PC-3 (cell line): ENCODE results near the gene ZNF394. TPM values are rescaled to one million over a fixed set of nuclear protein-coding genes. Genes with fewer than 3 reads are reported as not detected.

Experiments
- ATAC-seq: fragments of 200-7000 bp; cut with Tn5 transposase; 2 replicates; pipeline ENCODE4 v1.9.1; 2020; ENCODE audit warnings: mild to moderate bottlenecking, moderate library complexity
- BruUV-seq: library from RNA; stranded (reverse); fragments of 400-500 nt; replicated peaks from 2 replicates; lab custom pipeline; 2021; lab: Mats Ljungman, UMichigan
- CTCF ChIA-PET: fragments of 300-600 bp; sonication (Branson Sonifier 250); formaldehyde crosslinking; loops from one replicate; lab custom pipeline; 2022; ENCODE audit warnings: antibody characterized with exemption; lab: Charles Lee
- POLR2A ChIA-PET: fragments of 300-600 bp; sonication (Branson Sonifier 250); formaldehyde crosslinking; loops from one replicate; lab custom pipeline; 2022; ENCODE audit warnings: antibody characterized with exemption; ENCODE audit not compliant: unreplicated experiment; lab: Charles Lee
- DNase-seq: peaks from one replicate; pipeline ENCODE4 v3.0.0-alpha.2; 2015
- H2AFZ ChIP-seq: fragments of 300-600 bp; sonication (generic); 2 replicates; pipeline ENCODE4 v1.6.0; 2016; ENCODE audit warnings: antibody characterized with exemption, low read length
- H3F3A ChIP-seq: fragments of 300-600 bp; sonication (generic); one replicate; pipeline ENCODE4 v1.6.0; 2017; ENCODE audit warnings: antibody characterized with exemption, low read length, control low read depth, mild to moderate bottlenecking; ENCODE audit not compliant: unreplicated experiment
- H3K27ac ChIP-seq: fragments of 300-600 bp; sonication (generic); 2 replicates; pipeline ENCODE4 v1.5.1; 2016; ENCODE audit warnings: mild to moderate bottlenecking, low read length
- H3K27me3 ChIP-seq: fragments of 300-600 bp; sonication (generic); 2 replicates; pipeline ENCODE4 v1.6.1; 2016; ENCODE audit warnings: low read length, mixed read lengths
- H3K36me3 ChIP-seq: fragments of 300-600 bp; sonication (generic); 2 replicates; pipeline ENCODE4 v1.6.1; 2016; ENCODE audit warnings: low read depth, mixed run types, low read length, mixed read lengths
- H3K4me1 ChIP-seq: fragments of 300-600 bp; sonication (generic); 2 replicates; pipeline ENCODE4 v1.5.1; 2016; ENCODE audit warnings: low read length; ENCODE audit not compliant: insufficient read depth
- H3K4me2 ChIP-seq: fragments of 300-600 bp; sonication (generic); 2 replicates; pipeline ENCODE4 v1.6.0; 2016; ENCODE audit warnings: low read length
- H3K4me3 ChIP-seq: fragments of 300-600 bp; sonication (generic); 2 replicates; pipeline ENCODE4 v1.5.1; 2016; ENCODE audit warnings: mild to moderate bottlenecking, low read length, mixed read lengths
- H3K79me2 ChIP-seq: fragments of 300-600 bp; sonication (generic); 2 replicates; pipeline ENCODE4 v1.6.1; 2017; ENCODE audit warnings: low read length, mixed read lengths
- H3K9ac ChIP-seq: fragments of 300-600 bp; sonication (generic); 2 replicates; pipeline ENCODE4 v1.6.0; 2016; ENCODE audit warnings: mild to moderate bottlenecking, low read length
- H3K9me2 ChIP-seq: fragments of 300-600 bp; sonication (generic); replicated peaks from 2 replicates; pipeline ENCODE4 v1.6.1; 2016; ENCODE audit warnings: mixed run types, low read length, mixed read lengths
- H3K9me3 ChIP-seq: fragments of 300-600 bp; sonication (generic); 2 replicates; pipeline ENCODE4 v1.6.1; 2016; ENCODE audit warnings: low read length, mixed read lengths
- H4K20me1 ChIP-seq: fragments of 300-600 bp; sonication (generic); 2 replicates; pipeline ENCODE4 v1.6.1; 2016; ENCODE audit warnings: low read length, mixed read lengths
- EZH2 ChIP-seq: fragments of 300-600 bp; sonication (generic); IDR thresholded peaks from one replicate; pipeline ENCODE4 v1.6.1; 2017; ENCODE audit warnings: antibody characterized with exemption, mild to moderate bottlenecking, low read length; ENCODE audit not compliant: unreplicated experiment
- EZH2phosphoT487 ChIP-seq: fragments of 300-600 bp; sonication (generic); IDR thresholded peaks from 2 replicates; pipeline ENCODE4 v1.6.1; 2018; ENCODE audit warnings: mild to moderate bottlenecking, antibody characterized with exemption, low read length, borderline replicate concordance
- intact Hi-C: fragments of 100-400 bp; cut with micrococcal nuclease; formaldehyde crosslinking; loops from 2 replicates; pipeline ENCODE4 v1.9.0; 2023
- total RNA-seq: library from RNA; depleted of rRNA; stranded (reverse); fragments of >200 nt; gene quantifications from 2 replicates; pipeline ENCODE4 v1.2.3, GENCODE V29; 2014
- TF ChIP-seq, protein P1 (sequence below): fragments of 300-600 bp; sonication (generic); conservative IDR thresholded peaks from 2 replicates; pipeline ENCODE4 v1.5.1; 2017; ENCODE audit warnings: antibody characterized with exemption, low read depth, mild to moderate bottlenecking, low read length

Gene ZNF394
- total RNA-seq, 1 experiment from 2014 or later = 17.7 TPM

DNA sequence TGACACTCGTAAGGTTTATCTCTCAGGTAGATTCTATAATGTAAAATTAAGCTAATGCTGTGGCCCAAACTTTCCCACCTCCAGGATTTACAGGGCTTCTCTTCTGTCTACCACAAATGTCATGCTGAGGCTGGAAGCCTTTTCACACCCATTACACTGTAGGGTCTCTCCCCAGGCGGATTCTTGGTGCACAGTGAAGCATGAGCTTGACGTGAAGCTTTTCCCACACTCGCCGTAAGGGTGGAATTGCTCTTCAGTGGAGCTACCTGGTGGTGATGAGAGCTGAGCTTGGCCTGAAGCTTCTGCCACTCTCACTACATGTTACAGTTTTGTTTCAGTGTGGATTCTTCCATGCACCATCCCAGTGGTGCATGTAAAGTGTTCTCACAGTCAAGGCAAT is 40.5 kb upstream of the ZNF394 start:
- no peaks in the 10 kb centered on the region for H4K20me1 ChIP-seq
- no peak overlapping the region for H3K4me3 ChIP-seq
- BruUV-seq = no TSS peak
- no peak for ATAC-seq
- no peaks in the 10 kb centered on the region for H3K27me3 ChIP-seq
- ChIA-PET POLR2A (no interaction called here), CTCF (no interaction called here)
- H3K27ac ChIP-seq = no peak overlapping the region
- intact Hi-C loops = no loop called here
- no peaks in the 10 kb centered on the region for H3K9me2 ChIP-seq
- no peaks in the 10 kb centered on the region for H3K4me1 ChIP-seq
- TF ChIP-seq EZH2 = no peak
- no peak for TF ChIP-seq EZH2phosphoT487
- TF ChIP-seq, protein P1, sequence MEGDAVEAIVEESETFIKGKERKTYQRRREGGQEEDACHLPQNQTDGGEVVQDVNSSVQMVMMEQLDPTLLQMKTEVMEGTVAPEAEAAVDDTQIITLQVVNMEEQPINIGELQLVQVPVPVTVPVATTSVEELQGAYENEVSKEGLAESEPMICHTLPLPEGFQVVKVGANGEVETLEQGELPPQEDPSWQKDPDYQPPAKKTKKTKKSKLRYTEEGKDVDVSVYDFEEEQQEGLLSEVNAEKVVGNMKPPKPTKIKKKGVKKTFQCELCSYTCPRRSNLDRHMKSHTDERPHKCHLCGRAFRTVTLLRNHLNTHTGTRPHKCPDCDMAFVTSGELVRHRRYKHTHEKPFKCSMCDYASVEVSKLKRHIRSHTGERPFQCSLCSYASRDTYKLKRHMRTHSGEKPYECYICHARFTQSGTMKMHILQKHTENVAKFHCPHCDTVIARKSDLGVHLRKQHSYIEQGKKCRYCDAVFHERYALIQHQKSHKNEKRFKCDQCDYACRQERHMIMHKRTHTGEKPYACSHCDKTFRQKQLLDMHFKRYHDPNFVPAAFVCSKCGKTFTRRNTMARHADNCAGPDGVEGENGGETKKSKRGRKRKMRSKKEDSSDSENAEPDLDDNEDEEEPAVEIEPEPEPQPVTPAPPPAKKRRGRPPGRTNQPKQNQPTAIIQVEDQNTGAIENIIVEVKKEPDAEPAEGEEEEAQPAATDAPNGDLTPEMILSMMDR = no peak
- H3K36me3 ChIP-seq = no peaks in the 10 kb centered on the region; the same call in 1 of the 2 replicates
- H3K4me2 ChIP-seq = no peak overlapping the region
- H3K79me2 ChIP-seq = no peaks in the 10 kb centered on the region
- H3K9me3 ChIP-seq = no peaks in the 10 kb centered on the region
- H2AFZ ChIP-seq = no peak overlapping the region
- no peak for DNase-seq
- no peak overlapping the region for H3K9ac ChIP-seq
- H3F3A ChIP-seq = no peaks in the 10 kb centered on the region

DNA sequence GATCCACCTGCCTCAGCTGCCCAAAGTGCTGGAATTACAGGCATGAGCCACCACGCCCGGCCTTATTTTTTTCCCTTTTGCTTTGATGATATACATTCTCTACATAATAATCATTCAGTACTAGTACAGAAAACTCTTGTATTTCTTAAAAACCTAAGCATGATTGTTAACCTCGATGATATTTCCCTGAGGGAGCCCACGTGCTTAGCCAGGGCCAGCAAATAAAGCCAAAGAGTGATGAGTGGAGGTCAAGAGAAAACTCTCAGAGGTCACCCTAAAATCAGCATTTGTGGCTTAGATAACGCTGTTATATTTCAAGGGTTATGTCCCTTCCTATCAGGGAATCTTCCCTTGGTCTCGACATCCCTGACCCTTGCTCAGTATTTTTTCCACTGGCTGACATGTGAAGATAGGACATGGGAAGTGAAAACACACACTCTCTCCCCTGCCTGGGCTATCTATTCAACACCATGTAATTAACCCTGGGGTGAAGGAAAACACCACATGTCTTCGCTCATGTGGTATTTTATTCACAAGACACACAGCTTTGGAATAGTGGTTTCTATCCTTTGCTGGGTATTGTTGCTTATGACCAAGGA is 39.2 kb upstream of the ZNF394 start:
- no peak overlapping the region for H3K4me3 ChIP-seq
- H2AFZ ChIP-seq = no peak overlapping the region
- no peaks in the 10 kb centered on the region for H3K79me2 ChIP-seq
- CTCF ChIA-PET = no interaction called here
- no peaks in the 10 kb centered on the region; the same call in 1 of the 2 replicates for H3K36me3 ChIP-seq
- H3K27ac ChIP-seq = no peak overlapping the region
- no peak for ATAC-seq
- H3K9me2 ChIP-seq = no peaks in the 10 kb centered on the region
- POLR2A ChIA-PET = no interaction called here
- no peak overlapping the region for H3K9ac ChIP-seq
- H3K4me2 ChIP-seq = no peak overlapping the region
- no TSS peak for BruUV-seq
- H3K4me1 ChIP-seq = no peaks in the 10 kb centered on the region
- no peaks in the 10 kb centered on the region for H3F3A ChIP-seq
- H4K20me1 ChIP-seq = no peaks in the 10 kb centered on the region
- no peaks in the 10 kb centered on the region for H3K9me3 ChIP-seq
- intact Hi-C loops = no loop called here
- TF ChIP-seq EZH2phosphoT487 (no peak), EZH2 (no peak)
- TF ChIP-seq, protein P1 = no peak
- no peaks in the 10 kb centered on the region for H3K27me3 ChIP-seq
- no peak for DNase-seq

DNA sequence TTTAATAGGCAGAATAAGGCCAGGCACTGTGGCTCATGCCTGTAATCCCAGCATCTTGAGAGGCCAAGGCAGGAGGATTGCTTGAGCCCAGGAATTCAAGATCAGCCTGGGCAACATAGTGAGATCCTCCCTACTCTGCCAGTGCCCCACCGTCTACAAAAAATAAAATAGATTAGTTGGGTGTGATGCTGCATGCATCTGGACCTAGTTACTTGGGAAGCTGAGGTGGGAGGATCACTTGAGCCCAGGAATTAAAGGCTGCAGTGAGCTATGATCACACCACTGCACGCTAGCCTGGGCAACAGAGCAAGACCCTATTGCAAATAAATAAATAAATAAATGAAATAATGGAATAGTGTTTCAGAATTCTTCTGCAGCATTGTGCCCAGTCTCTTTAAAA is 35.6 kb upstream of the ZNF394 start:
- intact Hi-C loops = no loop called here
- no peaks in the 10 kb centered on the region for H3K9me2 ChIP-seq
- H3K27me3 ChIP-seq = no peaks in the 10 kb centered on the region
- POLR2A ChIA-PET = no interaction called here
- no peaks in the 10 kb centered on the region for H3K79me2 ChIP-seq
- H3F3A ChIP-seq = no peaks in the 10 kb centered on the region
- H3K9ac ChIP-seq = no peak overlapping the region
- ATAC-seq = no peak
- H3K9me3 ChIP-seq = peaks cover 17% of the 10 kb centered on the region
- peaks cover 27% of the 10 kb centered on the region for H3K36me3 ChIP-seq
- DNase-seq = no peak
- no peak overlapping the region for H3K4me3 ChIP-seq
- CTCF ChIA-PET = no interaction called here
- H3K4me1 ChIP-seq = no peaks in the 10 kb centered on the region
- H3K4me2 ChIP-seq = no peak overlapping the region
- no peaks in the 10 kb centered on the region for H4K20me1 ChIP-seq
- H2AFZ ChIP-seq = no peak overlapping the region
- TF ChIP-seq, protein P1 = no peak
- TF ChIP-seq EZH2phosphoT487 (no peak), EZH2 (no peak)
- H3K27ac ChIP-seq = no peak overlapping the region
- no TSS peak for BruUV-seq
